Measurements from ENCODE around the gene TYW5. TPM values are rescaled to one million over a fixed set of nuclear protein-coding genes. Genes with fewer than 3 reads are reported as not detected.

The TYW5 gene, protein sequence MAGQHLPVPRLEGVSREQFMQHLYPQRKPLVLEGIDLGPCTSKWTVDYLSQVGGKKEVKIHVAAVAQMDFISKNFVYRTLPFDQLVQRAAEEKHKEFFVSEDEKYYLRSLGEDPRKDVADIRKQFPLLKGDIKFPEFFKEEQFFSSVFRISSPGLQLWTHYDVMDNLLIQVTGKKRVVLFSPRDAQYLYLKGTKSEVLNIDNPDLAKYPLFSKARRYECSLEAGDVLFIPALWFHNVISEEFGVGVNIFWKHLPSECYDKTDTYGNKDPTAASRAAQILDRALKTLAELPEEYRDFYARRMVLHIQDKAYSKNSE
- 4.5 TPM for total RNA-seq

DNA sequence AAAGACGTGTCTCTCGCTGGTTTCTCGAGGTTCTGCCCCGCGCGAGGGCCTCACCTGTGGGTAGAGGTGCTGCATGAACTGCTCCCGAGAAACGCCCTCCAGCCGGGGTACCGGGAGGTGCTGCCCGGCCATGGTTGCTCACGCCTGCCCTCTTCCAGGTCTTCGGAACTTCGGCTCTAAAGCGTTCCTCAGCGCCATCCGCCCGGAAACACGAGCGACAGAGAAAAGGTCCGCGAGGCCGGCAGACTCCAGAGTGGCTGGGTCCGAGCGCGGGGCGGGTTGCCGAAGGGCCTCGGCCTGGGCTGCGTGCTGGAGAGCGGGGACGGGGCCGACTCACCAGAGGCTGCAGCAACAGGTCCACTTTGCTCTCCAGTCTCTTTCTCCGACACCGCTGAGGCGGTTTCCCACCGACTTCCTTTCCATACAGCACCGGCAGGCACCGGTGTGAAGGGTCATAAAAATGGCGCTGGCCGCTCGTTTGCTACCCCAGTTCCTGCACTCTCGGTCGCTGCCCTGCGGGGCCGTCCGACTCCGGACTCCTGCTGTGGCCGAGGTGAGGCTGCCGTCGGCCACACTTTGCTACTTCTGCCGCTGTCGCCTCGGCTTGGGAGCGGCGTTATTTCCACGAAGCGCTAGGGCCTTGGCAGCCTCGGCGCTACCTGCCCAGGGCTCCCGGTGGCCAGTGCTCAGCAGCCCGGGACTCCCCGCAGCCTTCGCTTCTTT lies at the start of gene TYW5, which contains the start of gene MAIP1:
Gene TYW5 (minus strand): TSS at position 153 of the 723 bp plus-strand sequence. CDS start 21 bp downstream, at position 132.
Gene MAIP1 (plus strand): TSS at position 244 of the 723 bp plus-strand sequence. CDS start 217 bp downstream, at position 461.
- ATAC-seq: peak; percentile 94

DNA sequence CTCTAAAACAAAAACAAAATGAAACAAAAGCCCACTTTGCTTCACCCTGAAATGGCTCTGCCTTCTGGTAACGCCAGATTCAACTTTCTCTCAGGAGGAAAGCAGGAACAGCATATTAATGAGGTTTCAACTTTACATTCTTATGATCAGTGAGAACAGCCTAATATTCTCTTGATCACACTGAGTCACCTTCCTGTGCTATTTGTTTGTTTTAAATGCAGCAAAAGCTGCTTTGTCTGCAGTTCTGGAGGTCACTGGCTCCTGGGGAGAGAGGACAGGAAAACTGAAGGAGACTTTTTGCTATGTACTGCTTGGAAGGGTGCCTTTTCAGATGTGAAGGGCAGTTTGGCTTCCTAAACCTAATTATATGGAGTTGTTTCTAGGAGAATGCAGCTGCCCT lies 48.2 kb upstream of the TYW5 start:
- ATAC-seq: no peak

DNA sequence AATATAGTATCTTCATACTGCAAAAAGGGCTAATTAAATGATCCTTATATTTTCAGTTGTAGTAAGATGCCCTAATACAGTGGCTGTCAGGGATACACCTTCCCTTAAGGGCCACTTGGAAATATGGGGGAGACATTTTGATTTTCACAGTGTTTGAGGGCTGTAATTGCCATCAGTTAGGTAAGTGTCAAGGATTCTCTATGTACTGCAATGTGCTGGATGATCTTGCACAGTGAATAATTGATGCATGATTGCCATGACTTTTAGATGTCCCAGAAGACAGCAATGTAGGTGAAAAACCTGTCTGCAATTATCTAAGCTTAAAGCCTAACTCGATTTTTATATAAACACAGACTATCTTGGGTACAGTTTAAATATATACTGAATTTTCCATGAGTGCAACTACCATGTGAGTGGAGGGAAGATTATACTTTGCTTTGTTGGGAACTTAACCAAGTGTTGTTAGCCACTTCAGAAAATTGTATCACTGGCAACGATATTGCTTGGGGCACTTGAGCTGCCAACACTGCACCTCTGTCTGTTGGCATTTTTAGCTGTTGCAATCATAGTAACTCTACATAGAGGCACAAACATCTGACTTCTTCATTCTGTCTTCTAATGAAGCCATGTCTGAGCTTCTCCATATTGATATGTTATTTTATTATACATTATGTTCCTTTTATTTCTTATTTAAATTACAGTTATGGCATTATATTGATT lies 45.3 kb upstream of the TYW5 start:
- ATAC-seq: no peak

DNA sequence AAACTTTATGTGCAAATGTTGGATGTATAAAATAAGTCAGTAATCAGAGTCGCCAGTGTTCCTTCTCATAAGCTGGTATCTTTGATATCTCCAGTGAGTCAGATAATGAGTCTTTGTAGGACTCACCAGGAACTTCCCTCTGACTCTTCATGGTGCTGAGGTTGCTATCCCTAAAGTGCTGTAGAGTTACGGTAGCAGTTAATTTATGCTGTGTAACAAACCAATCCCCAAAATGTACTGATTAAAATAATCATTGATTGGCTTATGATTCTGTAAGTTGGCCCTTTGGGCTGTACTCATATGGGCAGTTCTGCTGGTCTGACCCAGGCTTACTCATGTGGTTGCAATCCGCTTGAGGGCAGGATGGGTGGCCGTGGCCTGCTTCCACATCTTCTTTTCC lies 43.9 kb upstream of the TYW5 start:
- no peak for ATAC-seq

DNA sequence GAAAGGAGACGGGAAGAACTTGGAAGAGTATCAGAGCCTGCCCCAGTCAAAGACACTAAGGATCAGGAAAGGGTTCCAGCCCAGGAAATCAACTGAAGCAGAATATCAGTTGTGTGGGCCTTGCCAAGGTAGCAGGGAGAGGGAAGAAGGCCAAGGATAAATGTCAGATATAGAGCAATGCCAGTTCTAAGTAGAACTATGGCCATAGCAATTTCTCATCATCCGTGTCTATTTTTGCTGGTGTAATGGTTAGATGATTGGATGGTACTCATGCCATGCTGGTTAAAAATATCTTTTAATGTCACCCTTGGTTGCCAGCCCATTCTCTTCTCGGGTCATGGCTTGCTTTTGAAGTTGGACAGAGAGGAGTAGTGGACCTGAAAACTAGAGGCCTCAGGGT lies 42.0 kb upstream of the TYW5 start:
- no peak for ATAC-seq

DNA sequence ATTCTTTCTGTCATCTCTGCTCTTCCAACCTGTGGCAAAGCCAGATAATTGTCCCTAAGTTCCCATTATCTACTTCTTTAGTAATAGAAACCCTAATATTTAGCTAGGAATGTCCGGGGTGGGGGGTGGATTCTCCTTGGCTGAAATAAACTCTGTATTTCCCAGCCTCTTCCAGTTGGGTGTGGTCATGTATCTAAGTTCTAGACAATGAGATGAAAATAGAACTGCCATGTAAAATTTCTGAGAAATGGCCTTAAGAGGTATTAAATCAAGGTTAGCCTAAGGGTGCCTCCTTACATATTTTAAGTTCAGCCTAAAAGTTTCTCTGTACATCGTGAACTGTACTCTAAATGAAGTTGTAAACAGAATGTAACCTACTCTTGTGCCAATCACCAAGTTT lies 39.6 kb upstream of the TYW5 start:
- ATAC-seq: no peak

DNA sequence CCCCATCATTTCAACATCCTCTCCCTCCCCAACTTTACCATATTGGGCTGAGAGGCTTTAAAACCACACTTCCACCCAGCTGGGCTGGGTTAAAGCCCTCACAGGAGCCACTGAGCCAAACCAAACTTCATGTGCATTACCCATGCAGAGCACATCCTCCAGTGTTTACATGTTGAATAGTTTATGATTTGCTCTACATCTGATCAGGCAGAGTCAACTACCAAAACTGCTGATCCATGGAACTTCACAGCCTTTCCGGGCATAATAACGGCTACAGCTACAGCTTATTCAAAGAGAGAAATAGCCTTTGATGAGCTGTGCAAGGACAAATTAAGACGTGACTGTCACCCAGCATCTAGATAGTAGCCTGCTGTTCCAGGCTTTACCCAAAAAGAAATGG lies 39.1 kb upstream of the TYW5 start:
- ATAC-seq: no peak

DNA sequence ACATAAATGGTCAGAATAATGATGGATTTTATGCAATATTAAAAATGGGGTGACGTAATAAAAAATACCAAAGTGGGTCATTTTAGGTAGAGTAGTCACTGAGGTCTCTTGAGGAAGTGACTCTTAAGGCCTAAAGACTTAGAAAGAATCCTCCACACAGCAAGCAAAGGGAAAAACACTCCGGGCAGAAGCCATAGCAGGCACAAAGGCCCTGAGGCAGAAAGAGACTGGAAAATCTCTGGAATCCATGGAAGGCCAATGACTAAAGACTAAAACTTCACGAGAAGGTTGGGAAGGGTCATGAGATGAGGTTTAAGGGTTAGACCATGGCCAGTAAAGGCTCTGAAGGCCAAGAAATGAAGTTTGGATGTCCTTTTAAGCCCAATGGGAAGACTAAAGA lies 37.0 kb upstream of the TYW5 start:
- ATAC-seq: no peak

DNA sequence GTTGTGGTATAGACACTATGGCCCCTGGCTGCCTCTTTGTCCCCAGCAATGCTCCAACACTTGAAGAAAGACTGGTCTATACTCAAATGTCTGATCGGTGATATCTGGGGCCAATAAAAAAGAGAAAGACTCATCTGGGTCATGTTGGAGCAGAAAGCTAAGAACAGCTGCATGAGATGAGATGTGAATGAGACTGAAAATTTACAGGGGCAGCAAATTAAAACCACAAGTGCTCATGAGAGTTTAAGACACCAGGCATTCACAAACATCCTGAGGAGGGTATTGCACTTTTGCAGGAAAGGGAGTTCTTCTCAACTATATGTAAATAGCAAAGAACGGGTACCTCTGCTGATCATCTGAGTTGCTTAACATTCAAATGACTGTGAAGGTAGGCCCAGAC lies 36.4 kb upstream of the TYW5 start:
- no peak for ATAC-seq

DNA sequence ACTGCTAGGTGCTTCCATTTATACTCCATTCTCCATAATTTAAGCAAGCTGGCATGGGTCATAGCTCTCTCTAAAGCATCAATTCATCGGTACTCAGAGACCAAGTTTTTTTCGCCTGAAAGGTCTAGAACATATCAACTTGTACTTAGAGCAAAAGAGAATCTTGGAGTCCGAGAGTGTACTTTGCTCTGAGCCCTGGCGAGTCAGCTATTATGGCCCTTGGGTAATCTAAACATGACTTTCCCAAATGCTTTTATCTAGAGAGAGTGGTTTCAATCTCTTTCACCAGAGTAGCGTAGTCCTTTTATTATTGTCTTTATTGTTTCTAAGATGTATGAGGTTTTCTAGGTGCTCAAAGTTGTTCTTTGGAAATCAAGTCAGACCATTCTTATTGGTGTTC lies 34.5 kb upstream of the TYW5 start:
- ATAC-seq: no peak

DNA sequence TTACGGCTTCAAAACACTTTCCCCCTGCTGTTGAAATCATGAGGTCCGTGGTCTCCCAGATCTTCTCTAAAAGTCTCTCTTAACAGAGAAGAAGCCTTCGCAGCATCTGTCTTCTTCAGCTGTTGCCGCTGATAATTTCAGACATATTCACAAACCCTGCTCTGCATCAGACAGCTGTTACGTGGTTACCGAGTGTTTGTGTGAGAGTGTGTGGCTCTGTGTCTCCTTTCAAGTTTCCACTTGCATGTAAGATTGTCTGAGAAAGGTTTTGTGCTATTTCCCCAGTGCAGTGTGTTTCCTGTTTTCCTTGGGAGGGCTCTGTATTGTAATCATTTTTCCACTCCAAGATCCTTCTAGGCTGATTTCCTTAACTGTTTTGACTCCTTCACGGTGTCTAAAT lies 32.9 kb upstream of the TYW5 start:
- no peak for ATAC-seq

DNA sequence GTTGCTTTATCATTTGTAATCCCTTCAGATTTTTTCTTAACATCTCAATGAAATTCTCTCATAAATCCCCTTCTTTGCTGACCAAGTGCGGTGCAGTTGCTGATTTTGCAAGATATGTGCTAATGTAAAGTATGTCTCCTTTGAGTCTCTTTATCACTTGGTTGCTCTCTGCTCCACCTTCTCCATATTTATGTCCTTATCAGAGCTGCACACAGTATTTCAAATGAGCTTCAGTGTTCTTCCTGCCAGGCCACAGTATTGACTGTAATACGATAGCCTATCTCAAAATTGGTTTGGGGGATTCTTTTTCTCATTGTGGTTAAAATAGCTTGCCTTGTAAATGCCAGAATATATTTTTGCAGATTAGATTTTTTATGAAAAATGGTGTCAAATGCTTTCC lies 32.3 kb upstream of the TYW5 start:
- no peak for ATAC-seq

DNA sequence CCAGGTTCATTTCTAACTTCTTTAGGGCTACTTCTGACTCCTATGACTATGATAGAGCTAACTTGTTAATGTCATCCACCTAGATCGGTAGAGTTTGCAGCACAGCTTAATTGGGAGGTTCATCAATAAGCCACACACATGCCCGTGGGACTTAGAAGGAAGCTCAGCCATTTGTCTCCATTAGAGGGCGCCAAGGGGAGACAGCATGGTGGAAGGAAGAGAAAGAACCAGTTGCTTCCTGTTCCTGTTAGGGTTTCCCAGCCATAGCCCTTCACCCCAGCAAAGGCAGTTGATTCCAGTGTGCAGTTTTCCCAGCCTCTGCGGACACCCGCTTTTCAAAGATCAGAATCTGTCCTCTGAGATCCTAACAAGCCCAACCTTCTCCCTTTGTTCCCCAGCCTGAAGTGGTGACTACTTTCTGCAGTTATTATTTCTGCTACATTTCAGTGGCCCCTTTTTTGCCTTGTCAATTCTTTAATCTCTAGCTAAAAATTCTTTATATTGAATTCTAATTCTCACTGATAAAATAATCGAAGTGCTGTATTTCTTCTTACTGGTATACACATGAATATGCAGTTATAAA lies 30.4 kb upstream of the TYW5 start:
- ATAC-seq: peak; percentile 84

DNA sequence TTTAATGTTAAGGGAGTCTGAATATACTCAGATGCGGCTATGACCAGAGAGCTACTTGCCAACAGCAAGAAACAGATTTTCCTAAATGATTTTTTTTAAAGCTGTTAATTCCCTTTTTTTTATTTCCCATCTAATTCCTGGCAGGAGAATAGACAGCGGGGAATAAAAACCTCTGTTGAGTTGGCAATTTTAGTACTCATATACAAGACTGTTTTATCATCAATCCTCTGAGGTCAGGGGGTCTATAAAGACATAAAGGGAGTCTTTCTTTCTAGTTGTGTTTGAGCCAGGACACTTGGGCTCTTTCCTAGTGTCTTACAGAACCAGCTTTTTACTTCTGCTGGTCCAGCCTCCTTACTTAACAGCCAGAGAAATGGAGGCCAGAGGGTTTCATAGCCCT lies 29.5 kb upstream of the TYW5 start:
- no peak for ATAC-seq

DNA sequence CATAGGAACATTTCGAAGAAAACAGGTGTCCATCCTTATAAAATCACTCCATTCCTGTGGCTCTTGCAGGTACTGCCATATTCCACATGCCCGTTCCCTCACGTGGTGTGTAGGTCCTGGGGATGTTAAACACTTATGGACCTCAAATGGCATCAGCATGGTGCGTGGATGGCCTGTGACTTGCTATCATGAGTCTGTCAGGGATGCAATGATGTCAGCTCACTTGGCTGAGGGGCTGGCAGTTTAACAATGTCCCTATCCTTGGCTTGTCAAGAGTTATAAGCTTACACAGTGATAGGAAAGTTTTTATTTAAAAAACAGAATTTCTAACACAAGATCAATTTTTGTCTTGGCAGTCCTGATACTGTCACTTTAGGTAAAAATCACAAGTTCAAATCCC lies 28.9 kb upstream of the TYW5 start:
- ATAC-seq: no peak

DNA sequence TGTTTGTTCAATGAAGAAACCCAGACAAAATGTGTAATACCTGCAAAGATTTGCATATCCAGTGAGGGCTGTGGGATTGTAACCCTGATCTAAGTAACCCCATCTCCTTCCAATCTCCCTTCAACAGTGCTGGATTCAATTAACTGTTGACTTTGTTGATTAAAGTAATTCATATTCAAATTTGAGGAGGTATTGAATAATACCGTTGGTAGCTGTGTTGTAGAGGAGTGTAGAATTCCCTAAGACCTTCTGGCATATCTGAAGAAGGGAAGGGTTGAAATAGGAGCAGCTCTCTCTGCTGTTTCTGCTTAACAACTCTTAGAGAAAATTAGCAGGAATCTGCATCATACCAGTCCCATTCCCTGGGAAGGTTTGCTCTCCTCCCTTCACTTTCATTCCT lies 28.2 kb upstream of the TYW5 start:
- no peak for ATAC-seq

DNA sequence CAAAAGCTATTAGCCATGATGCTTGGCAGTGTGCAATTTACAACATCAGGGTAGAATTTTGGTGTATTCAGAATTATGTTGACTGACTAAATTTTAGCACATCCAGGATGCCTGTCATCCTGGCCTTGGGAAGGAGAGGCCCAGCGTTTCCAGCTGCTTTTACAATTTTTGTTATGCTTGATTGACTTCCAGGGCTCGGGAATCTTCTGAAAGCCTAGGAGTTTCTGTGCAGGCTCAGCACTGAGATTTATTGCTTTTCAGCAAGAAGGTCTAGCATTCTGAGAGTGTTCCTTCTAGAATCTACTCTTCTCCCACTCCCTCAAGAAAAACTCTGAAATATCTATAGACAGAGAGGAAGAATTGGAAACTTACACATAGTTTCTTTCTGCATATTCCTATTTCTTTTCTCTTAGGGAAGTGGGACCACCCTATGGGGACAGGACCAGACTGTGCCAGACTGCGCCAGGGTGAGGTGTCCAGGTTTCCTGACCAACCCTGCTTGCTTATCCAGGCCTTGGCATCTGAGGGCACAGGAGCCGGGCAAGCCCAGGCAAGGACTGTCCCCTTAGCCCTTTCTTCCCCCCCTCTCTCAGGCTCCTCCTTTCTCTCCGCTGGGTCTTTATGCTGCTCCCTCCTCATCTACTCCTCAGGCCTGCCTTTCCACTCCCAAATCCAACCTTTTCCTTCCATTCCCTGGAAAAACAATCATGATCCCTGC lies 27.0 kb upstream of the TYW5 start:
- no peak for ATAC-seq

DNA sequence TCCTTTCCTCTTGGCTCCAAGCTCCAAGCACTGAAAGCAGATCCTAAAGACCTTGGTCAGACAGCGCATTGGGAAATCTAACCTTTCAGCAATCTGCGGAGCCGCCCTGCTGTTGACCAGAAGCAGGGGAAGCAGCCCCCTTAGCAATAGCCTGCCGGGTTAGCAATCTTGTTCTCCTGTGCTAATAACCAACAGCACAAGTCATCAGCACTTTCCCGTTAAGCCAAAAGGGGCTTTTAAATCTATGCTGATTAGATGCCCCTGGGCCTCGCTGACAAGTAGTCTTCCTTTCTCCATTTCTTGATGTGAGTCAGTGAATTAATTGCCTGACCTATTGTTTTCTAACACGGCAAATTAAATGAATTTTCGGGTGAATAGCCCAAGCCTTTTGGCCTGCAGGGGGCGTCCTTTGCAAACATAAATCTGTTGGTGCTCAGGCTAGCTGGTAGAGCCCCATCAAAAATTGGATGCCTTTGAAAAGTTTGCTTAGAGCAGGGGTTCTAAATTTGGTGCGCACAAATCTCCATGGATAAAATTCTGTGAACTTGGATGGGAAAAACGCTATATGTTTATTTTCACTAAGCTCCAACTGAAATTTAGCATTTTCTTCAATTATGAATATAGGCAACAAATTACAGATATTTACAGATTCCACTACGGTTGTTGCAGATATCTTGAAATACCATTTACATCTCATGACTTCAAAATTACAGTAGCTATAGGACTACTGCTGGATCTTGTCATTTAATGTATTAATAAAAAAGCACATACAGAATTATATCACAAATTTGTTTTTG lies 24.7 kb upstream of the TYW5 start:
- ATAC-seq: peak; percentile 67

DNA sequence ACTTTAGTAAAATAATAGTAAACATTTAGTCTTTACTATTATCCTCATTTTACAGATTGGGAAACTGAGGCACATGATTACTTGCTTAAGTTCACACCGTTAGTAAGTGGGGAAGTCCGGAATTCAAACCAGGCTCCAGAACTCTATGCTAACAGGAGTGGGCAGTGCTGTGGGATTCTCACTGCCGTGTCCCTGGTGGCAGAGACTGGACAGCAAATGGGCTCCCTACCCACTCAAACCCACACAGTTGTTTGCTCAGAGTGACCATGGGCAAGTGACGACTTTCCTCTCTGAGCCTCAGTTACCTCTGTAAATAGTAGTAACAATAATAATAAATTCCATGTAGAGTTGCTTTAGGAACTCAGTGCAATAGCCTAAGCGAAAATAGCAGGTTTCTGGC lies 24.1 kb upstream of the TYW5 start:
- no peak for ATAC-seq

DNA sequence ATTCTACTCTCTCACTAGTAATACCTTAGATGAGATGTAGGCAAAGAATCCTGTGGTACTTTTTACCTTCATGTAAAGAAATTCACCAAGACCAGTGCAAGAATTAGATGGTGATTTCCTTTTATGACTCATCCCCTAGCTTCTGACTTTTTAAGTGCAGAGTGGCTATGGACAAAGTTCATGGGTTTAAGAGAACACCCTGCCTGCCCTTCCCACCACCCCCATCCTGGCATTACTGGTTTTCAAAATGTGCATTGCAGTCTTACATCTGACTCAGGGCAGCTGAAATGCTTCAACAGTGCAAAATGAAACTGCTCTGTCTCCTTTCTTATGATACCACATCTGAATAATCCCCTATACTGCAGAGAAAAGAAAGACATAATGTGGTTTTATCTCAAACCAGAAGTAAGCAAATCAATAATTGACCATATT lies 22.7 kb upstream of the TYW5 start:
- peak; percentile 96 for ATAC-seq

DNA sequence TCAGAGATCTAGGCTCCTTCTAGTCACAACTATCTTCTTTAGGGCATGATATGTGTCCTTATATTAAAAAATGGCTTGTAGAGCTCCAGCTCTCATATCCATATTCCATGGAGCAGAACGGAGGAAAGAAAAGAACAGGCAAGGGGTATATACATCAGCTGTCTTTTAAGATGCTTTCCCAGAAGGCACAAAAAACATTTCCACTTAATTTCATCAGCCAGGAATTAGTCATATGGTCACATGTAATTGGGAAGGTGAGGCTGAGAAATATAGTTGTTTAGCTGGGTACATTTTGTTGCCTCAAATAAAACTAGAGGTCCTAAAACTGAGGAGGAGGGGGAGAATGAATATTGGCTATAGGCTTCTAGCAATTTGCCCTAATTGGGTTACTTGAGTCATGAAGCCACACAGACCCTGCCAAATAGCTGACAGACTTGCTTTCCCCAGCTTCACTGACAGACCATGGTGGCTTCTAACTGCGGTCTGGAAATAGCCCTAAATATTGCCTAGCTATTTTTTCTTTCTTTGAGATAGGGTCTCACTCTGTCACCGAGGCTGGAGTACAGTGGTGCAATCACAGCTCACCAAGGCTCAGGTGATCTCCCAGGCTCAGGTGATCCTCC lies 20.1 kb upstream of the TYW5 start:
- ATAC-seq: no peak

All from esophagus mucosa (tissue), 1 donor.